GM21529 (cell line): Measurements from ENCODE around the gene DISP2.

ENCODE experiments used
- ATAC-seq: cut with Tn5 transposase; IDR thresholded peaks from one replicate; pipeline ENCODE4 v1.9.1; 2021; ENCODE audit not compliant: unreplicated experiment

Gene DISP2

DNA sequence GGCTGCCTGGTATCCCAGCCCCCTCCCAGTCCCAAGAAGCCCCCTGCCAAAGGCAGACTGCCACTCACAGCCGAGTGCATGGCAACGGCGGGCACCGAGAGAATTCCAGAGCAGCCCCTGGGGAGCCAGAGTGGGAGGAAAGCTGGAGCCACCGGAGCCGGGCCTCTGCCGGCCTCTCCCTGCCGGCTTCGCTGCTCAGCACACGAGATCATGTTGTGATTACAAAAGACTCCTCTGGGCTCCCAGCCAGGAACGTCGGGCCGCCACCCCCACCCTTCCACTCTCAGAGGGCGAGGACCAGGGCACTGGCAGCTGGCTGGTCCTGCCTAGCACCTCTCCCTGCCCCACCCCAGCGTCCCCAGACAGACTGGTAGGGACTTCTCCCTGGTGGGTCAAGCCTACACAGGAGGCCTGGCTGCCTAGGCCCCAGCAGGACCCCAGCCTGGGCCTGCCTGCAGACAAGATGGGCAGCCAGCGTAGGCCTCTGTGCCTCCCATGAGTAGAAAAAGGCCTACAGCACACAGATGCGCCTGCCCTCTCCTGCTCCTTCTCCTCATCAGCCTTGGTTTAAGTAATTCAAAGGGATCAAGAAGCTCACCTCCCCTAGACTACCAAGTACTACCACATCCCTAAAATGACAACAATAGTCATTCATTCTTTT, 17.1 kb upstream of the DISP2 start, which contains the start of gene CCDC9B:
TSS of gene CCDC9B (minus strand) at position 200 of the 661 bp plus-strand sequence. CDS start at position 80, 120 bp downstream.
- ATAC-seq: no peak

DNA sequence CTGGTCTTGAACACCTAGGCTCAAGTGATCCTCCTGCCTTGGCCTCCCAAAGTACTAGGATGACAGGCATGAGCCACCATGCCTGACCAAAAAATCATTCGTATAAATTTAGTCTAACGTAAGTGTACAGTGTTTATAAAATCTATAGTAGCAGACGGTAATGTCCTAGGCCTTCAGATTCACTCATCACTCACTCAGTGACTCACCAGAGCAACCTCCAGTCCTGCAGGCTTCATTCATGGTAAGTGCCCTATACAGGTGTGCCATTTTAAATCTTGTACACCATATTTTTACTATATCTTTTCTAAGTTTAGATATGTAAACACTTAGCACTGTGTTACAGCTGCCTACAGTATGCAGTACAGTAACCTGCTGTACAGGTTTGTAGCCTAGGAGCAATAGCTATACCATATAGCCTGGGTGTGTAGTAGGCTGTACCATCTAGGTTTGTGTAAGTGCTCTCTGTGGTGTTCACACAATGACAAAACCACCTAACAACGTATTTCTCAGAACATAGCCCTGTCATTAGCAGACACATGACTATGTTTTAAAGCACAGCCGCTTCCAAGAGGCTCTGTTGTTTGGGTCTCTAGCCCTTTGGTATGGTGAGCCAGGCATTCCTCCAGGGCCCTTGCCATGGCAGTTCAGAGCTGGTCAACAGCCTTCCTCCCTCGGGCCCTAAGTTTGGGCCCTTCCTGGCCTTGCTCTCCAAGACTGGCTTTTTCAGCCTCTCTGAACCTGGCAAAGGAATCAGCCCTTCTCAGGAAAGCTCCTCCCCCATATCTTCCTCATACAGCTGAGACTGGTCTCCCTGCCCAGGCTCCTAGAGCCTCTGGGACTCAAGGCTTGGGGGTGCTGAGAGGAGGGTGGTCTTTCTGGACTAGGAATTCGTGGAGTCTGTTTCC, 15.4 kb upstream of the DISP2 start:
- ATAC-seq: no peak

DNA sequence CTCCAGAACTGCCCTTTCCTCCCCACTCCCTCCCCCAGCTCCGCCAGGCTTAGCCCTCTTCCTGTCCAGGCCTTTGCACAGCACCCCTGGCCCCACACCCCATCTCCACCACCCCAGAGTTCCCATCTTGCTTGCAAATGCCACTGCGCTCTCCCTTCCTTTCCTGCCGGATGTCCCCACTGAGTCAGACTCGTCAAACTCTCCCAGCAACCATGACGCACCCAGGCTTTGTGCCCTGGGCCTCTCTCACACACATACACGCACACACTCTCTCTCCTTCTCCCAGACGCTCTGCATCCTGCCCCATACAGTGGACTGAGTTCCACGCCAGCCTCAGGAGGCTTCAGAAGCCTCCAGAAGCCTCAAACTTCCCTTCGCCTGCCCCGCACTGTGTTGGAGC, 14.5 kb upstream of the DISP2 start:
- no peak for ATAC-seq

DNA sequence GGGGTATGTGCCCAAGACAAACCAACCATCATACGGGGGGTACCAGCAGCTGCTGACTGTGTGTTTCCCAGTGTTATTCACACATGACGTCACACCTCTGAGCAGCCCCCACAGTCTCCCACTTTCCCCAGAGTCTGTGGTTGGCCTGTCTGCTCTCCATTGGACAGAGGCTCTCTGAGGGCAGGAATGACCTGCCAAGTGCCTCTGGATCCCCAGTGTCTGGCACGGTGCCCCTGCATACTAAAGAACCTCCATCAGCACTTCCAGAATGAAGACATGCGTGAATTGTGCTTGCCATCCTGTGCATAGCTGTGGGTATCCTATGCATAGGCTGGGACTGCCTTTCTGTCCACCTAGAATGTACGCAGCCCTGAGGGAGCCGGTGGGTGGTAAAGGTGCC, 13.8 kb upstream of the DISP2 start:
- ATAC-seq: no peak

DNA sequence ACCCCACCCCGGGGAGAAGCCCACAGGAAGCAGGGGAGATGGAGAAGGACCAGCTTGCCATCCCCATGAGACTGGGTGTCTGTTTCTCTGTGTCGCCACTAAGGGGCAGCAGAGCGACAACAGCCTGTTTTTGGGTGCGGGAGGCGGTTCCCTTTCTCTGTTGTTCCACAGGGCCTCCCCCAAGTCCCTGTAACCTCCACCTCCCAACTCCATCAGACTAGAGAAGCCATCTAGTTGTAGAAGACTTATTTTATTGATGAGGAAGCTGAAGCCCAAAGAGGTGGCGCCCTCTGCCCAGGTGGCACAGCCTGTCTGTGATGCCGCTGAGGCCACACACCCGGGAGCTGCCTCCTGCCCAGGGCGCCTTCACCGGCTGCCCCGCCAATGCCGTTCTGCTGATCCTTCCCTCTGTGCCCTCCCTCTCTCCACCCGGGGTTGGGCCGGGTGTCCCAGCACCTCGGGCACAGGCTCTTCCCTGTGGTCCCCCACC, 13.3 kb upstream of the DISP2 start:
- ATAC-seq: no peak

DNA sequence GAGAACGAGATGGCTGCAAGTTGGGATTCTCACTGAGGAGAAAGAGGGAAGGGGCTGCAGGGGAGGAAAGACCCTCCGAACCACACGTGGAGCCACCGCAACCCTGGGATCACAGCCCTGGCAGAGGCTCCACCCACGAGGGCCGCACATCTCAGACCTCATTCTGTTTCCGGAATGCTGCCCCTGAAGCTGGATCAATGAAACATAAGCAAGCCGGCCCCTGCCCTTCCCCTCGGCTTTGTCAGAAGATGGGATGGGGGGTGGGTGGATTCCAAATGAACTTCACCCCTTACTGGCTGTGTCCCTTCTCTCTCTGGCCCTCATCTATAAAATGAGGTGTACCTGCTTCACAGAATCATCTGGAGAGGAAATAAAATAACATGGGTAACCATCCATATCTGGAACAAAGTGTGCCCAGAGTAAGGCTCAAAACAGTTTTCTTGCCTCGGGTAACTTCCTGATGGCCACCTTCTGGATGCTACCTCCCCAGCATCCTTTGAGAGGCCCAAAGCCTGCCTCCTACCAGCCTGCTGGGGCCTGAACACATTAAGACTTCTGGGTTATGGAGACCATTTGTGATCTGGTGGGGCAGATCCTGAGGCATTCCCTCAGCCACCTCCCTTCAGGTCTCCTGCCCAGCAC, 12.7 kb upstream of the DISP2 start:
- no peak for ATAC-seq

DNA sequence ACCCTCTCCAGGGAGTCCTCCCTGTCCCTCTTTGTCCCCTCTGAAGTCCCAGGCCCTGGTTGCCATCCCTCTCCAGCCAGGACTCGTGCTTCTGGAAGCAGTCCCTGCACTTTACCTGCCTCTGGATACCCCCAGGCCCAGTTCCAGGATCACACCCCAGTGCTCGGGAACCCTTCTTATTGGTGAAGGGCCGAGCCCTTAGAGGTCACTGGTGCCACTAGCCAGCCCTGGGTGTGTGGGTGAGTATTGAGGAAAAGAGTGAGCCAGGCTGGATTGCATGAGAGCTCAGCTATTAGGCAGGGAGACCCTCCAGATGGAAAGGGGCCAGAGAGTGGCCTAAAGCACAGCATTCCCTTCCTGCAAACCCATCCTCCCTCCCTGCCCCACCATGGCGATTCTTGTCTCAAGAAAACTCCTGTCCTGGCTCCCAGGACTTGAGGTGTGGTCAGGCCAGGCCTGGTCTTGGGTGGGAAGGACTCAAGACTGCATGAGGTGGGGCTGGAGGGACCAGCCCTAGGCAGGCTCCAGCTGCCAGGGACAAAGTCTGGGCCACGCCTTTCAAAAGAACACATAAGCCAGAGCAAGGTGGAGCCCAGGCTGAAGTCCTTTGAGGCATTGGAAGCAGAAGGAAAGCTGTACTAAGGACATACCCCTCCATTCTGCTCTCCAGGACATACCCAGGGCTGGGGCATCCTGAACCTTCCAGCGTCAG, 12.0 kb upstream of the DISP2 start:
- no peak for ATAC-seq

DNA sequence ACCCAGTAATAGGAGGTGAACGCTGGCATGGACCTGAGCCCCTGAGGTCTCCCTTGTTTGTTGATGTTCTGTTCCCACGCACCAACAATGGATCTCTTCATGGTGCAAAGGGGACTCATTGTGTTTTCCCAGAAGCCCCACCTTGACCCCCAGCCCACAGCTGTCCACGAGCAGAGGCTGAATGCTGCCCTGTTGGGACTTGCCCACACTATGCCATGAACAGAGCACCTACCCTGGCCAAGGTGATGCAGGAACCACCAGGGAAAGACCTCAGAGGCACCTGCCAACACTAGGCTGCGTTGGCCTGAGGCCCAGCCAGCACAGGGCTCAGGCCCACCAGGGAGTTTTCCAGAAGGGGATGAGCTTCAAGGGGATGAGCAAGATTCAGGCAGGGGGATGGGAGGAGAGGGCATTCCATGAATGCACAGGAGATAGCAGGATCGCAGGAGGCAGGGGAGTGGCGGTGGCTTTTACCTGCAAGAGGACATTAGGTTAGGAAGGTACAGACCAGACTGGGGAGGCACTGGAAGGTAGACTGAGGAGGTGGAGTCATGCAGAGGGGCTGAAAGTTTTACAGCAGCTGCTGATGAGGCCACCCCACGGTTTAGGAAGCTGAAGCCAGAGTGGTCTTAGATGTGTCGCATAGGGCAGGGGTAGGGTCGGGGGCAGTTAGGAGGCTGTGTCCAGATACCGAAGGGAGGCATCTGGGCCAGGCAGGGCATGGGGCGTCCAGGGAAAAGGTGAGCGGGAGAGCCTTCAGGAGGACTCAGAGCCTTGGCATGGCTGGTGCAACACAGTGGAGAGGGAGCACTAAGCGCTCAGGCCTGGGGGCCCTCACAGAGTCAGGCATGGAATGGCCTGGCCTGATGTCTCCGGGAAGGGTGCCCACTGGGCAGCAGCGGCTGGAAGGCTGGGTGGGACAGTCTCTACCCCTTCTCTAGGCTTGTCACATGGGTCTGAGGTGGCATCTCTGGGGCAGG, 11.2 kb upstream of the DISP2 start:
- ATAC-seq: no peak

DNA sequence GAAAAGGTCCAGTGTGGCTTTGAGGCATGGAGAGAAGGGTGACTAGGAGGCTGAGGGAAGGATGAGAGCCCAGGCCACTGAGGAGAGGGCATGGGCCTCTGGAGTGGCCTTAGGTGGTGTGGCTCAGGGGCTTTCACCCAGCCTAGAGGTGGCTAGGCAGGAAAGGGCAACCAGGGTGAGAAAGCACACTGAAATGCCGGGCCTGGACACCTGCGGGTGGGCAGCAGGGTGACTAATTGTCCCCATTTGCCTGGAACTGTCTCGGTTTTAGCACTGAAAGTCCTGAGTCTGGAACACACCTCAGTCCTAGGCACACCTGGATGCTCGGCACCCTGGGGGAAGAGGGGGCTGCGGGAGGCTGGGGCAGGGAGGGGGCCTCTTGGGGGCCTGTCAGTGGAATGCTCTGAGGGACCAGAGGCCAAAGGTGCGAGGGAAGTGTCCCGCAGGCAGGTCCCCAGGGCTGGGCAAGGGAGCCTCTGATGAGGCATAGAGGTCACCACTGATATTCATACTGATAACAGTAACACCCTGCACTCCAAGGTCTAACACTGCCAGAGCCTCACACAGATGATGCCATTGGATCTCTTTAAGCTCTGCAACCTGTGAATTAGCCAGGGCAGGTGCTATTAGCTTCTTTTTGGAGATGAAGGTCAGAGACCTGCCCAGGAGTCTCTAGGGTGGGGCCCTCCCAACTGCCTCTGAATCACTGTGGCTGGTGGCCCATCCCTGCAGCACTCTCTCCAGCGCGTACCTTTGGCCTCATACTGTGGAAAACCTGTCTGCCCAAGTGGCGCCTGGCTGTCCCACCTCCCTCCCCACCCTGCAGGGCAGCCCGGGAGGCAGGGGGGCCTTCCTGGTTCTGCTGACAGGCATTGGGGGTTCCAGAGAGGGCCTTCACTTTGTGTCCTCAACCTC, 10.2 kb upstream of the DISP2 start:
- no peak for ATAC-seq

DNA sequence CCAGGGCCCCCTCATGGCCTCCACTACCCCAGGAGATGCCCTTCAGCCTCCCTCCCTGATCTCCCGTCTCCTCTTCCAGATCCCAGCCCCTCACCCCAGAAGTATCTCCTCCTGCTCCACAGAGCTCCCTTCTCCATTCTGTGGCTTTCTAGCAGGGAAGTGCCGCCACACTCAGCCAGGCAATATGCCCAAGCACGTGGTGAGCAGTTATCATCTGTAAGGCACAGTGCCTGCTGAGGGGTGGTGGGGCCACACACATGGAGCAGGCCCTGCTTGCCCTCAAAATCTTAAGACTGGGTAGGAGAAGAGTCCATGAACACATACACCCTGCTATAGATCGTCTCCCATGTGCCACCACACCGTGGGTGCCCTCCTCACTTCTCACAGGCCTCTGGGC, 9.5 kb upstream of the DISP2 start:
- no peak for ATAC-seq

DNA sequence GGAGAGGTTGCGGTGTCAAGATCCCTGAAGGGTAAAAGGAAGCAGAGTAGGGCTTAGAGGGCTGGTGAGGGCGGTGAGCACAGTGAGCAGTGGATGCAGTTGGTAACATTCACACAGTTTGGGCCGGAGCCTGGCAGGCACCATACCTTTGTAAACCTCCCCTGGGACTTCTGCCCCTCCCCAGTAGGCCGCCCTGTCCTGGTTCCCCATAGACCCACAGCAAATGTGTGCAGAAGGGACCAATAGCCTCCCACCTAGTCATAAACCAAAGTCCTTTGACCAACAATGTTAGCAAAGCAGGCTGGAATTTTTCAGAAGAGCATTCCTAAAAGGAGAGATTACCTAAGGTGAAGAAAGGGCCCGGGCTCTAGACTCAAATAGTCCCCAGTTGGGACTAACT, 8.9 kb upstream of the DISP2 start:
- no peak for ATAC-seq

DNA sequence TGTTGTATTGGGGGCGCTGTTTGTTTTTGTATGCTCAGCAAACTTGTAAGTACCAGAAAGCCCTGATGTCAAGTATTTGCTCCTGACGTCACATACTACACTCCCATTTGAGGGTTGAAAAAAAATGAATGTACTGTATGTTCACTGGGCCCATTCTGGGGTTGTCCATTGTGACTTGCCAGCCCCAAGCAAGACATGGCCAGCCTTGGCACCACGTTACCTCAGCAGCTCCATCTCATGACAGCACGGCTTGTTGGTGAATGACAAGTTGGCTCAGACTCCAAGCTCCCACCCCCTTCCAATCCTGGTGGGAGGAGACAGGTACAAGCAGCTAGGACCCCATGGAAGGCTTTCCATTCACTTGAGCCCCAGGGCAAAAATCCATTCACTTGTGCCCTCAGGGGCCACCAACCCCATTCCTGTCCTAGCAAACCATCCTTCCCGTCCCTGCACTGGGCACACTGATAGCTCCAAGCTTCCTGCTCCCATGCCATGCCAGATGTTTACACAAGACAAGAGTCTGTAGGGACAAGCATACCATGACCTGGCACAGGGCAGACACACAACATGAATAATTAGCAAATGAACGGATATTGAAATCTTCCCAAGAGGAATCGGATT, 5.6 kb upstream of the DISP2 start:
- ATAC-seq: no peak

DNA sequence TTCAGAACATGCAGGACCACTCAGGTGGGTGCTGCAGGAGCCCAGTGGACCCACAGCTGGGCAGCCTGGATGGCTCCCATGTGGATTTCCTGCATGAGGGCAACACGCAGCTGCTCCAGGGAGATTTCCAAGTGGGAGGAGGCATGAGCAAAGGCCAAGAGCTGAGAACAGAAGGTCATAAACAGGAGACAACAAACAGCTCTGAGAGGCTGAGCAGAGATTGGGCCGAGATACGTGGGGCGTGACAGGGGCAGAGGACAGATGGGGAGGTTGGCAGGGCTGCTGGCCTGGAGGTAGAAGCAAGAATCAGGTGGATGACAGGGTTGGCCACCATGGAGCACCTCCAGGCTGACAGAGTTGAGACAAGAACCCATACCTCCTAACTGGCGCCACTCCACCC, 4.3 kb upstream of the DISP2 start:
- no peak for ATAC-seq

DNA sequence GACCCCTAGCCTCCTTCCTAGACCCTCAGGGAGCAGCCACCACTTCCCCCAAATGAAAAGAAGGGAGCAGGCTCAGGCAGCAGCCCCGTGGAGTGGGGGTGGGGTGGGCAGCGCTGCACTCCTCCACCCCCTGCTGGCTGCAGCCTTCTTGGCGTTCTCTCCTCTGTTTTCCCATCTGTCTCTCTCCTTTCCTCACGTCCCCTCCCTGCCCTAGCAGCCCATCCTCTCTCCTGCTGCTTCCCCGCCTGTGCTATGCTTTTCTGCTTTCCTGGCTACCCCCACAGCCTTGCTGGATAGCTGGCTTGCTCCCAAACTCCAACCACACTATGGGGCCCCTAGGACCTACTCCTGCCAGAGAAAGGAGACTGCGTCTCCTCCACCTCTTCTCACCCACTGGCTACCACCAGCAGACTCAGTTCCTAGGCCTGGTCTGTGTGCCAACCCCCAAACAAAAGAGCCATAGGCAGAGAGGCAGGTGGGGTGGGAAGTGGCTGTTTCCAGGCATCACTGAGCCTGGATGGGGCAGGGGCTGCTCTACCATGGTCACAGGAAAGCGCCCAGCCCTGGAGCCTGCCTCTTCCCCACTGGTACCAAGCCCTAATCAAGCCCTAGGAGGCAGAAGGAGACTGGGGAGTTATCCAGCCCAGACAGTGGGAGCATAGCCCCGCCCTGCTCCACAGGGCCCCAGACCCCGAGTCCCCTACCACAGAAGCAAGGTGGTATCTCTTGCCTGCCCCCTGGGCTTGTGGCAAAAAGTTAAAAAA, 3.4 kb upstream of the DISP2 start:
- no peak for ATAC-seq

DNA sequence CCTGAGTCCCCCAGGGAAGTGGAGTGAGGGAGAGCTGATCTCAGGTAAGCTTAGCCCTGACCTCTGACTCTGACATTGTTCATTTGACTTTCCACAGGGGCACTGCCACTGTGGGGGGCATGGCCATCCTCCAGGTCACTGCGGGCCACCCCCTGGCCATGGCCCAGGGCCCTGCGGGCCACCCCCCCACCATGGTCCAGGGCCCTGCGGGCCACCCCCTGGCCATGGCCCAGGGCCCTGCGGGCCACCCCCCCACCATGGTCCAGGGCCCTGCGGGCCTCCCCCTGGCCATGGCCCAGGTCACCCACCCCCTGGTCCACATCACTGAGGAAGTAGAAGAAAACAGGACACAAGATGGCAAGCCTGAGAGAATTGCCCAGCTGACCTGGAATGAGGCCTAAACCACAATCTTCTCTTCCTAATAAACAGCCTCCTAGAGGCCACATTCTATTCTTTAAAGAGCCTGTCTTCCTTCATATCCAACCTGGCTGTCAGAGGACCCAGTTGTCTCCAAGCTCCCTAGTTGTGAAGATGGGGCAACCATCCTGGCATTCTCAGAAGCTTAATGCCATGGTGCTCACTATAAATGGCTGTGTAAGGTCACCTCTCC, 1.9 kb upstream of the DISP2 start:
- ATAC-seq: no peak

DNA sequence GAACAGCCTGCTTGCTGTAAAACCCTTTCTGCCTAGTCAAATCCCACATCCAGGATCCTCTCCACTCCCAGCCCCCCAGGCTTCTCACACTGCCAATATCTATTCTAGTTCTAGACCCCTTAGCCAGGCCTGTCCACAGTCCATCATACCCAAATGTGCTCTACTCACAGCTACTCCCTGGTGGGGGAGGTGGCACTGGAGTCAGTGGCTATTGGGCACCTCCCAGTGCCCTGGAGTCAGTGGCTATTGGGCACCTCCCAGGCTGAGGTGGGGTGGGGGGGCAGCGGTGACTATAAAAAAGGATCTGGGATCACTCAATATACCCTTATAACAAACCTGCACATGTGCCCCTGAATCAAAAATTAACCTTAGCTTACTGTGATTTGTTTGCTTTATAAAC, 773 bp upstream of the DISP2 start:
- no peak for ATAC-seq
